Sigmoid colon (tissue), 7 donors: ENCODE results near the gene TCF25. TPM values are rescaled to one million over a fixed set of nuclear protein-coding genes. Genes with fewer than 3 reads are reported as not detected.

Experiments
- DNase-seq: peaks from one replicate; pipeline ENCODE4 v3.0.0-alpha.2; 2019
- H3K27ac ChIP-seq, 4 donors: fragments of 200-600 bp; sonication (generic); one replicate each; pipeline ENCODE4 v1.5.1; 2016 to 2019; ENCODE audit warnings: mild to moderate bottlenecking in 1 of 4
- H3K27me3 ChIP-seq, 3 donors: fragments of 200-600 bp; sonication (generic); one replicate each; pipeline ENCODE4 v1.5.1; 2019; ENCODE audit warnings: mild to moderate bottlenecking in 1 of 3
- H3K36me3 ChIP-seq, 4 donors: fragments of 200-600 bp; sonication (generic); one replicate each; pipeline ENCODE4 v1.5.1; 2016 to 2019
- H3K4me1 ChIP-seq, 4 donors: fragments of 200-600 bp; sonication (generic); one replicate each; pipeline ENCODE4 v1.5.1; 2017 to 2019
- H3K4me3 ChIP-seq, 4 donors: fragments of 200-600 bp; sonication (generic); one replicate each; pipeline ENCODE4 v1.5.1; 2017 to 2019; ENCODE audit warnings: mild to moderate bottlenecking in 2 of 4, moderate library complexity in 1 of 4
- H3K9me3 ChIP-seq, 4 donors: fragments of 200-600 bp in 3 of 4; sonication (generic) in 3 of 4; one replicate each; pipeline versions ENCODE4 v1.5.1 to v1.6.1; 2013 to 2019
- EP300 ChIP-seq, 4 donors: sonication (generic); formaldehyde crosslinking; IDR thresholded peaks; one replicate each; pipeline ENCODE4 v1.6.1; 2017; ENCODE audit warnings: antibody characterized with exemption in 4 of 4
- POLR2A ChIP-seq, 2 donors: fragments of 450-650 bp; IDR thresholded peaks; one replicate each; pipeline ENCODE4 v1.6.1; 2016; ENCODE audit warnings: antibody characterized with exemption in 2 of 2, mild to moderate bottlenecking in 2 of 2, moderate library complexity in 2 of 2
- POLR2AphosphoS5 ChIP-seq, 4 donors: sonication (generic); formaldehyde crosslinking; IDR thresholded peaks; one replicate each; pipeline ENCODE4 v1.6.1; 2017; ENCODE audit warnings: antibody characterized with exemption in 4 of 4
- WGBS, 2 donors: extraction: QIAGEN DNeasy Blood & Tissue Kit; methylation state at CpG; one replicate each; pipeline ENCODE4 v1.1.7; 2013; 5-methylcytosine and 5-hydroxymethylcytosine counted together
- intact Hi-C: fragments of 100-400 bp; cut with DNase I; formaldehyde crosslinking; loops from one replicate; pipeline ENCODE4 v1.15.1; 2023
- polyA plus RNA-seq, 3 donors: library from polyadenylated mRNA; stranded (reverse); fragments of 200-250 nt; gene quantifications; one replicate each; pipeline ENCODE4 v1.2.3, GENCODE V29; 2013
- total RNA-seq, 4 donors: library from RNA; depleted of rRNA; stranded (reverse); fragments of >200 nt; gene quantifications; one replicate each; pipeline ENCODE4 v1.1.0, GENCODE V29; 2016
- TF ChIP-seq, protein P1 (sequence below), 4 experiments: fragments of 450-650 bp in 3 of 4; fragments of 200-600 bp in 1 of 4; IDR thresholded peaks; one replicate each; pipeline ENCODE4 v1.5.1; 2016 to 2019; ENCODE audit warnings: antibody characterized with exemption in 4 of 4, mild to moderate bottlenecking in 3 of 4, moderate library complexity in 2 of 4
- donor health status: healthy with polysubstance abuse.
- donor health status: Bipolar disorder and iron deficiency.
- donor health status: healthy.

Gene TCF25
- total and polyA plus RNA-seq, 7 donors = 89.7 to 244 (median 132) TPM

GRCh38 chr16:89855301-89855945 lies 18.0 kb upstream of the TCF25 start:
- H3K4me3 ChIP-seq = no peak overlapping the region
- intact Hi-C loops = no loop called here

GRCh38 chr16:89855986-89856385 lies 17.4 kb upstream of the TCF25 start:
- DNase-seq = no peak
- no peaks in the 10 kb centered on the region for H3K27me3 ChIP-seq
- no peaks in the 10 kb centered on the region for H3K36me3 ChIP-seq
- TF ChIP-seq POLR2A (IDR thresholded peaks at IDR 0.05) = no peak
- TF ChIP-seq POLR2AphosphoS5 (IDR thresholded peaks at IDR 0.05) = no peak
- TF ChIP-seq EP300 (IDR thresholded peaks at IDR 0.05) = no peak
- TF ChIP-seq, protein P1, sequence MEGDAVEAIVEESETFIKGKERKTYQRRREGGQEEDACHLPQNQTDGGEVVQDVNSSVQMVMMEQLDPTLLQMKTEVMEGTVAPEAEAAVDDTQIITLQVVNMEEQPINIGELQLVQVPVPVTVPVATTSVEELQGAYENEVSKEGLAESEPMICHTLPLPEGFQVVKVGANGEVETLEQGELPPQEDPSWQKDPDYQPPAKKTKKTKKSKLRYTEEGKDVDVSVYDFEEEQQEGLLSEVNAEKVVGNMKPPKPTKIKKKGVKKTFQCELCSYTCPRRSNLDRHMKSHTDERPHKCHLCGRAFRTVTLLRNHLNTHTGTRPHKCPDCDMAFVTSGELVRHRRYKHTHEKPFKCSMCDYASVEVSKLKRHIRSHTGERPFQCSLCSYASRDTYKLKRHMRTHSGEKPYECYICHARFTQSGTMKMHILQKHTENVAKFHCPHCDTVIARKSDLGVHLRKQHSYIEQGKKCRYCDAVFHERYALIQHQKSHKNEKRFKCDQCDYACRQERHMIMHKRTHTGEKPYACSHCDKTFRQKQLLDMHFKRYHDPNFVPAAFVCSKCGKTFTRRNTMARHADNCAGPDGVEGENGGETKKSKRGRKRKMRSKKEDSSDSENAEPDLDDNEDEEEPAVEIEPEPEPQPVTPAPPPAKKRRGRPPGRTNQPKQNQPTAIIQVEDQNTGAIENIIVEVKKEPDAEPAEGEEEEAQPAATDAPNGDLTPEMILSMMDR (IDR thresholded peaks at IDR 0.05) = no peak
- H3K4me1 ChIP-seq = no peaks in the 10 kb centered on the region
- H3K4me3 ChIP-seq = no peak overlapping the region
- no peaks in the 10 kb centered on the region for H3K9me3 ChIP-seq
- intact Hi-C loops = no loop called here
- 92 to 96% methylated on average over 22 of the region's 22 CpGs for WGBS, 2 donors
- H3K27ac ChIP-seq = no peak overlapping the region

More at GRCh38 chr16:89855301-89855945, 18.0 kb upstream of the TCF25 start:
- Histone ChIP-seq H3K36me3 (no peaks in the 10 kb centered on the region), H3K4me1 (no peaks in the 10 kb centered on the region), H3K9me3 (no peaks in the 10 kb centered on the region), H3K27ac (no peak overlapping the region), H3K27me3 (no peaks in the 10 kb centered on the region)
- WGBS, 2 donors = 87 to 92% methylated on average over 26 of the region's 26 CpGs
- no peak for TF ChIP-seq POLR2A (IDR thresholded peaks at IDR 0.05)
- no peak for TF ChIP-seq EP300 (IDR thresholded peaks at IDR 0.05)
- DNase-seq = no peak

DNA sequence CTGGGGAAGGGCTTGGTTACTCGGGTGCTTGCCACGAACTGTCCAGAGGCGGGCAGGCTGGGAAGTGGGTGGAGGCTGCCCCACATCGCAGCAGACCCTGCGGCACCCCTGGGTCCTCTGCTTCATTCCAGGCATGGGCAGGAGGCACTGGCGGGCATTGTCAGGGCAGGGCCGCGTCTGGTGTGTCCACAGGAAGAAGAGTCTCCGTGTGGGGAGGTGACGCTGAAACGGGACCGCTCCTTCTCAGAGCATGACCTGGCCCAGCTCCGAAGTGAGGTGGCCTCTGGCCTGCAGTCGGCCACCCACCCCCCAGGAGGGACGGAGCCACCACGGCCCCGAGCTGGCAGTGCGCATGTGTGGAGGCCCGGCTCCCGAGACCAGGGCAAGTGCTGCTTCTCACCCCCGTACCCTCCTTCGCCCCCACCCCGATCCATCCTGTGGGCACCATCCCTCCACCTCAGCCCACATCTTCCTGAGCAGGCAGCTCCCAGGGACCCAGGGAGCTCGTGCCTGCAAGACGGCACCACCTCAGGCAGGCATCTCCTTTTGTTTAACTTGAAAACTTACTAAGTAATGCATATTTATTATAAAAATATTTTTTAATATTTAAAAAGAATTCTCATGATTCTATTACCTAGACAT lies 14.3 kb upstream of the TCF25 start:
- H3K9me3 ChIP-seq = no peaks in the 10 kb centered on the region

GRCh38 chr16:89859615-89860007 lies 13.8 kb upstream of the TCF25 start:
- H3K4me1 ChIP-seq = no peaks in the 10 kb centered on the region
- no peak for TF ChIP-seq POLR2AphosphoS5 (IDR thresholded peaks at IDR 0.05)
- no peak for TF ChIP-seq EP300 (IDR thresholded peaks at IDR 0.05)
- no peak for TF ChIP-seq POLR2A (IDR thresholded peaks at IDR 0.05)
- TF ChIP-seq, protein P1 (IDR thresholded peaks at IDR 0.05) = no peak
- H3K36me3 ChIP-seq = no peaks in the 10 kb centered on the region
- 86 to 89% methylated on average over 16 of the region's 16 CpGs for WGBS, 2 donors
- H3K9me3 ChIP-seq = no peaks in the 10 kb centered on the region
- no peak for DNase-seq
- intact Hi-C loops = loop anchor here (2.0 kb wide), 2 partner anchors 105 to 159 kb away; partner anchors contain the start of gene SPATA2L
- H3K27ac ChIP-seq = no peak overlapping the region
- no peaks in the 10 kb centered on the region for H3K27me3 ChIP-seq
- H3K4me3 ChIP-seq = no peak overlapping the region

More for the DNA sequence above, 14.3 kb upstream of the TCF25 start:
- intact Hi-C loops = loop anchor here (2.0 kb wide), 1 partner anchor 104 kb away; no protein-coding TSS in a partner anchor
- 87 to 92% methylated on average over 25 of the region's 25 CpGs for WGBS, 2 donors
- DNase-seq = no peak
- Histone ChIP-seq H3K36me3 (no peaks in the 10 kb centered on the region), H3K4me1 (no peaks in the 10 kb centered on the region), H3K27me3 (no peaks in the 10 kb centered on the region), H3K4me3 (no peak overlapping the region), H3K27ac (no peak overlapping the region)
- no peak for TF ChIP-seq EP300 (IDR thresholded peaks at IDR 0.05)
- TF ChIP-seq POLR2AphosphoS5 (IDR thresholded peaks at IDR 0.05) = no peak

DNA sequence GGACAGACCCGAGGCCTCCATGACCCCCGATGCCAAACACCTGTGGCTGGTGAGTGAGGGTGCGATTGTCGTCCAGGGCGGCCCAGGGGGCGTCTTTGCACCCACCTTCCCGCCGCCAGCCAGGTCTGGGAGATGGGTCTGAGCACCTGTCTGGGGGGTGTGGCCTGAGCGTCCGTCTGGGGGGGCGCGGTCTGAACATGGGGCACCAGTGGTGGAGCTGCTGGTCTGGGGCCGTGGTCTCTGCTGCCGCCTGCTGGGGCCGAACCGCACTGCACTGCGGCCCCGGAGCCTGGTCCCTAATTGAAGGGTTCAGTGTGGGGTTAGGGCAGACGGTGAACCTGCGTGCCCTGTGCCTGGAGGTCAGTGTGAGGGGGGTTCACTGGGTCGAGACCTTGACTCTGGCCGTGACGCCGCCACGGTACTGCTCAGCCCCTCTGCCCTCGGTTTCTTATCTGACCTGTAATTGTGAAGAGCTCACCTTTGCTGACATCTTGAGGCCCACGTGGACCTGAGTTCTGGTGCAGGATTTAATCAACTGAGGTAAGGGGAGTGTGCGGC lies 12.6 kb upstream of the TCF25 start:
- Histone ChIP-seq H3K27ac (no peak overlapping the region), H3K9me3 (no peaks in the 10 kb centered on the region), H3K4me1 (no peaks in the 10 kb centered on the region), H3K36me3 (no peaks in the 10 kb centered on the region), H3K4me3 (no peak overlapping the region), H3K27me3 (no peaks in the 10 kb centered on the region)
- DNase-seq = no peak
- TF ChIP-seq, protein P1 (IDR thresholded peaks at IDR 0.05) = peak; percentile 90 to 98 (median 94)
- no peak for TF ChIP-seq POLR2A (IDR thresholded peaks at IDR 0.05)
- intact Hi-C loops = loop anchor here (2.0 kb wide), 1 partner anchor 160 kb away; the partner anchor contains the start of gene SPATA2L
- 30 to 32% methylated on average over 28 of the region's 28 CpGs for WGBS, 2 donors
